ENCODE data around the gene CPSF4.
"Not testable (repeated sequence)": the region's sequence is repeated elsewhere in the genome, so short reads cannot be mapped to it uniquely, and the experiment has no call there.

CPSF4 gene

GRCh38 chr7:99500637-99501009, 61.9 kb downstream of the CPSF4 start (continued):
- TF ChIP-seq, protein P1, sequence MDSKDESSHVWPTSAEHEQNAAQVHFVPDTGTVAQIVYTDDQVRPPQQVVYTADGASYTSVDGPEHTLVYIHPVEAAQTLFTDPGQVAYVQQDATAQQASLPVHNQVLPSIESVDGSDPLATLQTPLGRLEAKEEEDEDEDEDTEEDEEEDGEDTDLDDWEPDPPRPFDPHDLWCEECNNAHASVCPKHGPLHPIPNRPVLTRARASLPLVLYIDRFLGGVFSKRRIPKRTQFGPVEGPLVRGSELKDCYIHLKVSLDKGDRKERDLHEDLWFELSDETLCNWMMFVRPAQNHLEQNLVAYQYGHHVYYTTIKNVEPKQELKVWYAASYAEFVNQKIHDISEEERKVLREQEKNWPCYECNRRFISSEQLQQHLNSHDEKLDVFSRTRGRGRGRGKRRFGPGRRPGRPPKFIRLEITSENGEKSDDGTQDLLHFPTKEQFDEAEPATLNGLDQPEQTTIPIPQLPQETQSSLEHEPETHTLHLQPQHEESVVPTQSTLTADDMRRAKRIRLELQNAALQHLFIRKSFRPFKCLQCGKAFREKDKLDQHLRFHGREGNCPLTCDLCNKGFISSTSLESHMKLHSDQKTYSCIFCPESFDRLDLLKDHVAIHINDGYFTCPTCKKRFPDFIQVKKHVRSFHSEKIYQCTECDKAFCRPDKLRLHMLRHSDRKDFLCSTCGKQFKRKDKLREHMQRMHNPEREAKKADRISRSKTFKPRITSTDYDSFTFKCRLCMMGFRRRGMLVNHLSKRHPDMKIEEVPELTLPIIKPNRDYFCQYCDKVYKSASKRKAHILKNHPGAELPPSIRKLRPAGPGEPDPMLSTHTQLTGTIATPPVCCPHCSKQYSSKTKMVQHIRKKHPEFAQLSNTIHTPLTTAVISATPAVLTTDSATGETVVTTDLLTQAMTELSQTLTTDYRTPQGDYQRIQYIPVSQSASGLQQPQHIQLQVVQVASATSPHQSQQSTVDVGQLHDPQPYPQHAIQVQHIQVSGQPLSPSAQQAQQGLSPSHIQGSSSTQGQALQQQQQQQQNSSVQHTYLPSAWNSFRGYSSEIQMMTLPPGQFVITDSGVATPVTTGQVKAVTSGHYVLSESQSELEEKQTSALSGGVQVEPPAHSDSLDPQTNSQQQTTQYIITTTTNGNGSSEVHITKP (tag by site-specific recombination; IDR thresholded peaks at IDR 0.05) = no peak
- TF ChIP-seq ZNF362 (tag by site-specific recombination; IDR thresholded peaks at IDR 0.05) (no peak), ZBTB8A (tag by site-specific recombination; IDR thresholded peaks at IDR 0.05) (no peak), ZNF335 (tag by site-specific recombination; conservative IDR thresholded peaks at IDR 0.05) (peak; percentile 19; the same call in 1 of the 2 replicates), ZNF791 (tag by site-specific recombination; IDR thresholded peaks at IDR 0.05) (no peak), ZSCAN4 (tag by site-specific recombination; IDR thresholded peaks at IDR 0.05) (no peak), GLI2 (tag by site-specific recombination; IDR thresholded peaks at IDR 0.05; ENCODE audit: borderline replicate concordance, low read depth) (no peak)

- H3K4me3 ChIP-seq (ENCODE audit: low read depth, low read length); H3K4me1 ChIP-seq (ENCODE audit: control insufficient read depth, insufficient read depth, low read length); H3K36me3 ChIP-seq (ENCODE audit: control insufficient read depth in 2 of 2, insufficient read depth in 1 of 2, low read length in 2 of 2); H3K9me3 ChIP-seq (ENCODE audit: control insufficient read depth, insufficient read depth, low read depth, low read length); H3K27ac ChIP-seq (ENCODE audit: extremely low read depth, low read depth, low read length): not testable (repeated sequence)
- CTCF ChIA-PET = interaction anchor here (1.7 kb wide), 1 partner anchor 24 kb away, joined by 4 read pairs; no protein-coding TSS in a partner anchor
- TF ChIP-seq SP2 (tag by site-specific recombination; IDR thresholded peaks at IDR 0.05) (peak; percentile 76), SP3 (tag by site-specific recombination; IDR thresholded peaks at IDR 0.05) (peak; percentile 29; the same call in 1 of the 2 replicates)
- POLR2A ChIA-PET = interaction anchor here (0.6 to 1.6 kb wide), 3 partner anchors 14 to 92 kb away, joined by 3 to 4 read pairs (median 3); partner anchors contain the start of genes BUD31 and PDAP1
These were observed 62.5 kb downstream of the CPSF4 start for GRCh38 chr7:99501236-99501635.

- Histone ChIP-seq H3K9me3 (ENCODE audit: control insufficient read depth, insufficient read depth, low read depth, low read length) (no peaks in the 10 kb centered on the region), H3K27ac (ENCODE audit: extremely low read depth, low read depth, low read length) (no peak overlapping the region; the same call in 1 of the 2 replicates), H3K36me3 (ENCODE audit: control insufficient read depth in 2 of 2, insufficient read depth in 1 of 2, low read length in 2 of 2) (peaks cover 0 to 6% of the 10 kb centered on the region in 2 experiments; a peak in 1 of 3 replicates), H3K4me3 (ENCODE audit: low read depth, low read length) (peak overlapping the region; percentile 95), H3K4me1 (ENCODE audit: control insufficient read depth, insufficient read depth, low read length) (no peaks in the 10 kb centered on the region)
- ChIA-PET POLR2A (interaction anchor here (0.6 to 2.1 kb wide), 19 partner anchors 12 to 1693 kb away, joined by 3 to 26 read pairs (median 5); partner anchors contain the start of genes AP4M1, CPSF4, FAM200A and MCM7), CTCF (interaction anchor here (0.7 to 1.1 kb wide), 2 partner anchors 13 to 14 kb away, joined by 3 to 4 read pairs; no protein-coding TSS in a partner anchor)
- TF ChIP-seq IKZF3 (tag by site-specific recombination; IDR thresholded peaks at IDR 0.05) = no peak; the same call in 1 of the 2 replicates
- TF ChIP-seq ZNF19 (tag by site-specific recombination; IDR thresholded peaks at IDR 0.05; ENCODE audit: low read depth) = no peak
- TF ChIP-seq ZBTB20 (tag by site-specific recombination; IDR thresholded peaks at IDR 0.05) = no peak
- TF ChIP-seq ZNF600 (tag by site-specific recombination; IDR thresholded peaks at IDR 0.05) = no peak
- no peak for TF ChIP-seq BCL11A (tag by site-specific recombination; IDR thresholded peaks at IDR 0.05; ENCODE audit: low read depth)
- TF ChIP-seq OSR2 (tag by site-specific recombination; IDR thresholded peaks at IDR 0.05) = no peak
- TF ChIP-seq ZBTB48 (tag by site-specific recombination; IDR thresholded peaks at IDR 0.05) = peak; percentile 76
- TF ChIP-seq BCL11B (tag by site-specific recombination; IDR thresholded peaks at IDR 0.05; ENCODE audit: low read depth) = no peak
- TF ChIP-seq ZNF184 (tag by site-specific recombination; IDR thresholded peaks at IDR 0.05) = no peak
- TF ChIP-seq ZNF26 (tag by site-specific recombination; IDR thresholded peaks at IDR 0.05) = no peak
- TF ChIP-seq, protein P2, sequence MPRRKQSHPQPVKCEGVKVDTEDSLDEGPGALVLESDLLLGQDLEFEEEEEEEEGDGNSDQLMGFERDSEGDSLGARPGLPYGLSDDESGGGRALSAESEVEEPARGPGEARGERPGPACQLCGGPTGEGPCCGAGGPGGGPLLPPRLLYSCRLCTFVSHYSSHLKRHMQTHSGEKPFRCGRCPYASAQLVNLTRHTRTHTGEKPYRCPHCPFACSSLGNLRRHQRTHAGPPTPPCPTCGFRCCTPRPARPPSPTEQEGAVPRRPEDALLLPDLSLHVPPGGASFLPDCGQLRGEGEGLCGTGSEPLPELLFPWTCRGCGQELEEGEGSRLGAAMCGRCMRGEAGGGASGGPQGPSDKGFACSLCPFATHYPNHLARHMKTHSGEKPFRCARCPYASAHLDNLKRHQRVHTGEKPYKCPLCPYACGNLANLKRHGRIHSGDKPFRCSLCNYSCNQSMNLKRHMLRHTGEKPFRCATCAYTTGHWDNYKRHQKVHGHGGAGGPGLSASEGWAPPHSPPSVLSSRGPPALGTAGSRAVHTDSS (tag by site-specific recombination; IDR thresholded peaks at IDR 0.05) = no peak
- no peak for TF ChIP-seq ZNF311 (tag by site-specific recombination; IDR thresholded peaks at IDR 0.05; ENCODE audit: borderline replicate concordance)
- no peak for TF ChIP-seq ZBTB1 (tag by site-specific recombination; IDR thresholded peaks at IDR 0.05)
- TF ChIP-seq ZNF529 (tag by site-specific recombination; IDR thresholded peaks at IDR 0.05; ENCODE audit: insufficient replicate concordance) = no peak
These were observed 65.5 kb downstream of the CPSF4 start for GRCh38 chr7:99504281-99504602.
